ENCODE results near the gene LTBP1.
A peak's percentile ranks its signal among the peaks of the same experiment; 100 is the strongest.

Gene LTBP1

DNA sequence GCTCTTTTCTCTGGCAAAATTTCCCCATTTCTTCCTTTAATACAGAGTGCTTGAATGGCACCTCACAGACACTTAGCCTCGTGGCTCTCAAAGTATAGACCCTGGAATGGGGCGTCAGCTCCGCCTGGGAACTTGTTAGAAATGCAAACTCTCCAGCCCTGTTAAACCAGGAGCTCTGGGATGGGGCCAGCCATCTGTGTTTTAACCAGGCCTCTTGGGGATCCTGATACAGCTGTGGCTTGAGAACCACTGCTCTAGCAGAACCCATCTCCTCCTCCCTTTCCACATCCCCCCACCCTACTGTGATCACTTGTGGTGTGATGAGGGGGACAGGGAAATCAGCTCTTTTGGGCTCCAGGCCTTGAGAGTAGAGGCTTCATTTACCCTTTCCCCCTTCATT lies 15.9 kb downstream of the LTBP1 start:
- Histone ChIP-seq H3K4me1 (ENCODE audit: control insufficient read depth, low read length) (peaks cover 41% of the 10 kb centered on the region), H3K27ac (ENCODE audit: low read depth, low read length) (no peak overlapping the region), H4K20me1 (ENCODE audit: control insufficient read depth, insufficient read depth, low read depth, low read length) (no peaks in the 10 kb centered on the region), H3F3A (ENCODE audit: control insufficient read depth, insufficient read depth) (peaks cover 12% of the 10 kb centered on the region; the same call in 1 of the 2 replicates), H3K4me2 (ENCODE audit: low read length) (no peak overlapping the region), H3K4me3 (ENCODE audit: low read length) (no peak overlapping the region), H3K9me2 (replicated peaks; ENCODE audit: control insufficient read depth, low read length) (no peaks in the 10 kb centered on the region), H3K36me3 (ENCODE audit: control insufficient read depth, low read length) (peaks cover 62% of the 10 kb centered on the region), H3K27me3 (ENCODE audit: control insufficient read depth, low read length) (no peaks in the 10 kb centered on the region), H3K9me3 (ENCODE audit: control insufficient read depth, insufficient read depth, low read length) (no peaks in the 10 kb centered on the region), H3K79me2 (ENCODE audit: control insufficient read depth, low read length) (peaks cover 96% of the 10 kb centered on the region)
- TF ChIP-seq EZH2phosphoT487 (IDR thresholded peaks at IDR 0.05; ENCODE audit: borderline replicate concordance, low read length): no peak
- TF ChIP-seq, protein P1, sequence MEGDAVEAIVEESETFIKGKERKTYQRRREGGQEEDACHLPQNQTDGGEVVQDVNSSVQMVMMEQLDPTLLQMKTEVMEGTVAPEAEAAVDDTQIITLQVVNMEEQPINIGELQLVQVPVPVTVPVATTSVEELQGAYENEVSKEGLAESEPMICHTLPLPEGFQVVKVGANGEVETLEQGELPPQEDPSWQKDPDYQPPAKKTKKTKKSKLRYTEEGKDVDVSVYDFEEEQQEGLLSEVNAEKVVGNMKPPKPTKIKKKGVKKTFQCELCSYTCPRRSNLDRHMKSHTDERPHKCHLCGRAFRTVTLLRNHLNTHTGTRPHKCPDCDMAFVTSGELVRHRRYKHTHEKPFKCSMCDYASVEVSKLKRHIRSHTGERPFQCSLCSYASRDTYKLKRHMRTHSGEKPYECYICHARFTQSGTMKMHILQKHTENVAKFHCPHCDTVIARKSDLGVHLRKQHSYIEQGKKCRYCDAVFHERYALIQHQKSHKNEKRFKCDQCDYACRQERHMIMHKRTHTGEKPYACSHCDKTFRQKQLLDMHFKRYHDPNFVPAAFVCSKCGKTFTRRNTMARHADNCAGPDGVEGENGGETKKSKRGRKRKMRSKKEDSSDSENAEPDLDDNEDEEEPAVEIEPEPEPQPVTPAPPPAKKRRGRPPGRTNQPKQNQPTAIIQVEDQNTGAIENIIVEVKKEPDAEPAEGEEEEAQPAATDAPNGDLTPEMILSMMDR (IDR thresholded peaks at IDR 0.05; ENCODE audit: low read depth, low read length, poor library complexity, severe bottlenecking): no peak

DNA sequence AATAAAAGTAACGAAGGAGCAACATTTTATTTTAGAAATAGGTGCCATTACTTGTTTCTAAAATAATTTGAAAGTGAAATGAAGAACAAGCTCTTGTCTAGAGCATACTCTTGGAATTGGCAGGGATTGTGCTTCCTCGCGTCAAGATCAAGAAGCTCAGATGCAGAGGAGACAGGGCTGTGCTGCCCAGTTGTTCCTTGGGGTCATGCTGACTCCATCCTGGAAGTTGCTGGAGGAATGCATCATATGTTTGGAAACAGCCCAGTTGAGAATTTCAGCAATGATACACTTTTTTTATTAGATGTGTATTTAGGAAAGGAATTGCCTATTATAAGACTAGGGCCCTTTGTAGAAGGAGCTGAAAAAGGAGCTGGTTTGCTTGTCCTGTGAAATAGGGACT lies 17.2 kb downstream of the LTBP1 start:
- Histone ChIP-seq H3K4me3 (ENCODE audit: low read length) (no peak overlapping the region), H3K9me3 (ENCODE audit: control insufficient read depth, insufficient read depth, low read length) (no peaks in the 10 kb centered on the region), H3K27ac (ENCODE audit: low read depth, low read length) (no peak overlapping the region), H3K79me2 (ENCODE audit: control insufficient read depth, low read length) (peaks cover 96% of the 10 kb centered on the region), H3K4me1 (ENCODE audit: control insufficient read depth, low read length) (peaks cover 51% of the 10 kb centered on the region), H3K27me3 (ENCODE audit: control insufficient read depth, low read length) (no peaks in the 10 kb centered on the region), H3K36me3 (ENCODE audit: control insufficient read depth, low read length) (peaks cover 54% of the 10 kb centered on the region), H3F3A (ENCODE audit: control insufficient read depth, insufficient read depth) (peaks cover 12% of the 10 kb centered on the region; the same call in 1 of the 2 replicates), H4K20me1 (ENCODE audit: control insufficient read depth, insufficient read depth, low read depth, low read length) (no peaks in the 10 kb centered on the region), H3K4me2 (ENCODE audit: low read length) (no peak overlapping the region), H3K9me2 (replicated peaks; ENCODE audit: control insufficient read depth, low read length) (no peaks in the 10 kb centered on the region)
- no peak for TF ChIP-seq EZH2phosphoT487 (IDR thresholded peaks at IDR 0.05; ENCODE audit: borderline replicate concordance, low read length)
- TF ChIP-seq, protein P1 (IDR thresholded peaks at IDR 0.05; ENCODE audit: low read depth, low read length, poor library complexity, severe bottlenecking): no peak

GRCh38 chr2:32965523-32966171 lies 18.9 kb downstream of the LTBP1 start:
- Histone ChIP-seq H3F3A (ENCODE audit: control insufficient read depth, insufficient read depth) (peaks cover 12% of the 10 kb centered on the region; the same call in 1 of the 2 replicates), H3K4me2 (ENCODE audit: low read length) (peak overlapping the region; percentile 18), H3K36me3 (ENCODE audit: control insufficient read depth, low read length) (peaks cover 47% of the 10 kb centered on the region), H3K4me3 (ENCODE audit: low read length) (peak overlapping the region; percentile 0; the same call in 1 of the 2 replicates), H3K27me3 (ENCODE audit: control insufficient read depth, low read length) (no peaks in the 10 kb centered on the region), H4K20me1 (ENCODE audit: control insufficient read depth, insufficient read depth, low read depth, low read length) (no peaks in the 10 kb centered on the region), H3K27ac (ENCODE audit: low read depth, low read length) (peak overlapping the region; percentile 6; the same call in 1 of the 2 replicates), H3K79me2 (ENCODE audit: control insufficient read depth, low read length) (peaks cover 98% of the 10 kb centered on the region), H3K9me3 (ENCODE audit: control insufficient read depth, insufficient read depth, low read length) (no peaks in the 10 kb centered on the region; the same call in 1 of the 2 replicates), H3K9me2 (replicated peaks; ENCODE audit: control insufficient read depth, low read length) (no peaks in the 10 kb centered on the region), H3K4me1 (ENCODE audit: control insufficient read depth, low read length) (peaks cover 55% of the 10 kb centered on the region)
- TF ChIP-seq, protein P1 (IDR thresholded peaks at IDR 0.05; ENCODE audit: low read depth, low read length, poor library complexity, severe bottlenecking): no peak
- no peak for TF ChIP-seq EZH2phosphoT487 (IDR thresholded peaks at IDR 0.05; ENCODE audit: borderline replicate concordance, low read length)

Measured in DOHH2 (cell line).